ENCODE data around the gene HSBP1L1.

HSBP1L1 gene

GRCh38 chr18:79917853-79918614 lies 46.4 kb upstream of the HSBP1L1 start:
- no peak overlapping the region for H3K4me3 ChIP-seq (ENCODE audit: low read depth, low read length)
- no peak for DNase-seq (ENCODE audit: low read depth)
- TF ChIP-seq MAX (IDR thresholded peaks at IDR 0.05; ENCODE audit: low read depth, low read length): no peak
- no peak for TF ChIP-seq POLR2A (IDR thresholded peaks at IDR 0.05; ENCODE audit: extremely low read depth, insufficient read length)
- no peak for TF ChIP-seq MYC (IDR thresholded peaks at IDR 0.05; ENCODE audit: low read depth, low read length)
- TF ChIP-seq CTCF (IDR thresholded peaks at IDR 0.05; ENCODE audit: low read depth, low read length): no peak

GRCh38 chr18:79918615-79919011 lies 45.8 kb upstream of the HSBP1L1 start:
- H3K4me3 ChIP-seq (ENCODE audit: low read depth, low read length): no peak overlapping the region
- TF ChIP-seq MAX (IDR thresholded peaks at IDR 0.05; ENCODE audit: low read depth, low read length) (no peak), CTCF (IDR thresholded peaks at IDR 0.05; ENCODE audit: low read depth, low read length) (no peak), POLR2A (IDR thresholded peaks at IDR 0.05; ENCODE audit: extremely low read depth, insufficient read length) (no peak)
- no peak for DNase-seq (ENCODE audit: low read depth)

GRCh38 chr18:79919089-79919488 lies 45.4 kb upstream of the HSBP1L1 start:
- TF ChIP-seq MAX (IDR thresholded peaks at IDR 0.05; ENCODE audit: low read depth, low read length) (no peak), MYC (IDR thresholded peaks at IDR 0.05; ENCODE audit: low read depth, low read length) (no peak)
- DNase-seq (ENCODE audit: low read depth): no peak

GRCh38 chr18:79921984-79922965 lies 42.2 kb upstream of the HSBP1L1 start:
- DNase-seq (ENCODE audit: low read depth): no peak
- TF ChIP-seq POLR2A (IDR thresholded peaks at IDR 0.05; ENCODE audit: extremely low read depth, insufficient read length): no peak
- TF ChIP-seq CTCF (IDR thresholded peaks at IDR 0.05; ENCODE audit: low read depth, low read length): no peak
- no peak for TF ChIP-seq MAX (IDR thresholded peaks at IDR 0.05; ENCODE audit: low read depth, low read length)
- no peak for TF ChIP-seq MYC (IDR thresholded peaks at IDR 0.05; ENCODE audit: low read depth, low read length)
- H3K4me3 ChIP-seq (ENCODE audit: low read depth, low read length): no peak overlapping the region

More at GRCh38 chr18:79919089-79919488, 45.4 kb upstream of the HSBP1L1 start:
- H3K4me3 ChIP-seq (ENCODE audit: low read depth, low read length): no peak overlapping the region

- TF ChIP-seq POLR2A (IDR thresholded peaks at IDR 0.05; ENCODE audit: extremely low read depth, insufficient read length): no peak
- no peak for TF ChIP-seq MYC (IDR thresholded peaks at IDR 0.05; ENCODE audit: low read depth, low read length)
- TF ChIP-seq CTCF (IDR thresholded peaks at IDR 0.05; ENCODE audit: low read depth, low read length): no peak
- no peak for TF ChIP-seq MAX (IDR thresholded peaks at IDR 0.05; ENCODE audit: low read depth, low read length)
- H3K4me3 ChIP-seq (ENCODE audit: low read depth, low read length): no peak overlapping the region
- DNase-seq (ENCODE audit: low read depth): no peak
Measured at GRCh38 chr18:79922971-79923411, 41.5 kb upstream of the HSBP1L1 start.

Measured in NB4 (cell line).